ENCODE results near the gene GORASP2.
A peak's percentile ranks its signal among the peaks of the same experiment; 100 is the strongest.

The GORASP2 gene

GRCh38 chr2:170924969-170925368, 4.1 kb upstream of the GORASP2 start:
- no peak for DNase-seq

- DNase-seq: no peak
Measured at GRCh38 chr2:170925923-170926322, 3.1 kb upstream of the GORASP2 start.

- DNase-seq: no peak
Measured at GRCh38 chr2:170926743-170927297, 2.2 kb upstream of the GORASP2 start.

- DNase-seq: no peak
Measured at GRCh38 chr2:170928036-170928823, 823 bp upstream of the GORASP2 start.

- DNase-seq: peak in 1 of 4 experiments; percentile 9
Measured at GRCh38 chr2:170929686-170930050, 615 bp downstream of the GORASP2 start.

- peak; percentile 10 to 29 (median 18) for DNase-seq
Measured at GRCh38 chr2:170930131-170930990, 1.3 kb downstream of the GORASP2 start.

GRCh38 chr2:170930991-170931266, 1.9 kb downstream of the GORASP2 start:
- DNase-seq: no peak

GRCh38 chr2:170932166-170932565, 3.1 kb downstream of the GORASP2 start:
- no peak for DNase-seq

- DNase-seq: no peak
Measured at GRCh38 chr2:170932948-170933347, 3.9 kb downstream of the GORASP2 start.

GRCh38 chr2:170937709-170938379, 8.8 kb downstream of the GORASP2 start:
- no peak for DNase-seq

- no peak for DNase-seq
Measured at GRCh38 chr2:170940066-170940465, 11.0 kb downstream of the GORASP2 start.

- DNase-seq: no peak
Measured at GRCh38 chr2:170942615-170943014, 13.6 kb downstream of the GORASP2 start.

GRCh38 chr2:170943041-170943440, 14.0 kb downstream of the GORASP2 start:
- no peak for DNase-seq

GRCh38 chr2:170943596-170943995, 14.5 kb downstream of the GORASP2 start:
- no peak for DNase-seq

GRCh38 chr2:170944545-170944944, 15.5 kb downstream of the GORASP2 start:
- no peak for DNase-seq

- DNase-seq: no peak
Measured at GRCh38 chr2:170949415-170949814, 20.4 kb downstream of the GORASP2 start.

- DNase-seq: no peak
Measured at GRCh38 chr2:170950221-170950761, 21.2 kb downstream of the GORASP2 start.

- DNase-seq: no peak
Measured at GRCh38 chr2:170953941-170954340, 24.9 kb downstream of the GORASP2 start.

GRCh38 chr2:170963386-170963785, 34.3 kb downstream of the GORASP2 start:
- no peak for DNase-seq

- no peak for DNase-seq
Measured at GRCh38 chr2:170965446-170966225, 36.6 kb downstream of the GORASP2 start.

- DNase-seq: no peak
Measured at GRCh38 chr2:170966648-170967396, 37.8 kb downstream of the GORASP2 start.

- DNase-seq: no peak
Measured at GRCh38 chr2:170967553-170967952, 38.5 kb downstream of the GORASP2 start.
